IgD-negative memory B cell (primary cell): ENCODE results near the gene ERFL. TPM values are rescaled to one million over a fixed set of nuclear protein-coding genes. Genes with fewer than 3 reads are reported as not detected.

ENCODE experiments used
- H3K27ac Mint-ChIP-seq, 3 donors: one replicate each; pipeline ENCODE4 v1.8.0; 2020 to 2022; ENCODE audit warnings: mild to moderate bottlenecking in 3 of 3, mixed read lengths in 3 of 3, moderate library complexity in 1 of 3
- H3K27me3 Mint-ChIP-seq: one replicate; pipeline ENCODE4 v1.8.0; 2021; ENCODE audit warnings: mixed read lengths
- H3K36me3 Mint-ChIP-seq: one replicate; pipeline ENCODE4 v1.8.0; 2020; ENCODE audit warnings: mild to moderate bottlenecking, mixed read lengths
- H3K4me1 Mint-ChIP-seq, 3 donors: one replicate each; pipeline ENCODE4 v1.8.0; 2020 to 2022; ENCODE audit warnings: mixed read lengths in 3 of 3, mild to moderate bottlenecking in 1 of 3
- H3K4me3 Mint-ChIP-seq, 4 donors: one replicate each; pipeline ENCODE4 v1.8.0; 2020 to 2022; ENCODE audit warnings: mild to moderate bottlenecking in 4 of 4, mixed read lengths in 4 of 4, moderate library complexity in 3 of 4
- H3K9me3 Mint-ChIP-seq, 3 donors: one replicate each; pipeline ENCODE4 v1.8.0; 2020 to 2021; ENCODE audit warnings: mixed read lengths in 3 of 3, mild to moderate bottlenecking in 1 of 3
- polyA plus RNA-seq: library from polyadenylated mRNA; unstranded; fragments of 300-500 nt; fragmentation: Illumina TruSeq; gene quantifications from one replicate; pipeline ENCODE4 v1.2.3, GENCODE V29; 2021

ERFL gene
- polyA plus RNA-seq, 1 donor from 2014 or later: not detected

- Mint-ChIP-seq H3K4me1 (peaks cover 0 to 27% (median 22%) of the 10 kb centered on the region in 3 donors), H3K27ac (no peak overlapping the region)
Observed at GRCh38 chr19:41907994-41908615, 20.1 kb downstream of the ERFL start.

GRCh38 chr19:41906916-41907680, 21.2 kb downstream of the ERFL start:
- peaks cover 0 to 20% (median 19%) of the 10 kb centered on the region in 3 donors for H3K4me1 Mint-ChIP-seq
- H3K27ac Mint-ChIP-seq: no peak overlapping the region
- H3K36me3 Mint-ChIP-seq: no peaks in the 10 kb centered on the region
- H3K27me3 Mint-ChIP-seq: peaks cover 7% of the 10 kb centered on the region
- no peak overlapping the region for H3K4me3 Mint-ChIP-seq
- H3K9me3 Mint-ChIP-seq: no peaks in the 10 kb centered on the region

More at GRCh38 chr19:41907994-41908615, 20.1 kb downstream of the ERFL start:
- Mint-ChIP-seq H3K36me3 (no peaks in the 10 kb centered on the region), H3K27me3 (peaks cover 12% of the 10 kb centered on the region), H3K9me3 (no peaks in the 10 kb centered on the region), H3K4me3 (no peak overlapping the region)

- H3K9me3 Mint-ChIP-seq: no peaks in the 10 kb centered on the region
- H3K27ac Mint-ChIP-seq: no peak overlapping the region
- H3K4me1 Mint-ChIP-seq: peaks cover 0 to 14% (median 12%) of the 10 kb centered on the region in 3 donors
- H3K4me3 Mint-ChIP-seq: no peak overlapping the region
- H3K27me3 Mint-ChIP-seq: peaks cover 2% of the 10 kb centered on the region
- H3K36me3 Mint-ChIP-seq: no peaks in the 10 kb centered on the region
Observed at GRCh38 chr19:41906271-41906670, 22.0 kb downstream of the ERFL start.

- H3K27me3 Mint-ChIP-seq: no peaks in the 10 kb centered on the region
- peak overlapping the region in 1 of 3 donors; percentile 63 for H3K27ac Mint-ChIP-seq
- H3K9me3 Mint-ChIP-seq: no peaks in the 10 kb centered on the region
- H3K36me3 Mint-ChIP-seq: peaks cover 1% of the 10 kb centered on the region
- H3K4me3 Mint-ChIP-seq: no peak overlapping the region
- peaks cover 0 to 6% (median 4%) of the 10 kb centered on the region in 3 donors for H3K4me1 Mint-ChIP-seq
Observed at GRCh38 chr19:41905273-41906002, 22.8 kb downstream of the ERFL start.

GRCh38 chr19:41904118-41904870, 24.0 kb downstream of the ERFL start:
- H3K36me3 Mint-ChIP-seq: peaks cover 1% of the 10 kb centered on the region
- H3K4me3 Mint-ChIP-seq: no peak overlapping the region
- no peak overlapping the region for H3K27ac Mint-ChIP-seq
- no peaks in the 10 kb centered on the region for H3K27me3 Mint-ChIP-seq
- no peaks in the 10 kb centered on the region for H3K9me3 Mint-ChIP-seq
- peaks cover 1 to 3% (median 3%) of the 10 kb centered on the region in 3 donors for H3K4me1 Mint-ChIP-seq

GRCh38 chr19:41903193-41903953, 24.9 kb downstream of the ERFL start:
- Mint-ChIP-seq H3K4me3 (peak overlapping the region in 1 of 4 donors; percentile 32), H3K4me1 (peaks cover 3 to 9% (median 5%) of the 10 kb centered on the region in 3 donors), H3K9me3 (no peaks in the 10 kb centered on the region), H3K36me3 (peaks cover 1% of the 10 kb centered on the region), H3K27ac (peak overlapping the region in 1 of 3 donors; percentile 53), H3K27me3 (no peaks in the 10 kb centered on the region)

- Mint-ChIP-seq H3K4me1 (peaks cover 3 to 9% (median 5%) of the 10 kb centered on the region in 3 donors), H3K36me3 (peaks cover 1% of the 10 kb centered on the region), H3K27ac (no peak overlapping the region), H3K27me3 (no peaks in the 10 kb centered on the region), H3K4me3 (no peak overlapping the region), H3K9me3 (no peaks in the 10 kb centered on the region)
Observed at GRCh38 chr19:41902594-41902993, 25.7 kb downstream of the ERFL start.

GRCh38 chr19:41901707-41902360, 26.4 kb downstream of the ERFL start:
- Mint-ChIP-seq H3K9me3 (no peaks in the 10 kb centered on the region), H3K36me3 (peaks cover 1% of the 10 kb centered on the region), H3K4me1 (peaks cover 2 to 9% (median 3%) of the 10 kb centered on the region in 3 donors), H3K4me3 (no peak overlapping the region), H3K27me3 (no peaks in the 10 kb centered on the region), H3K27ac (no peak overlapping the region)

GRCh38 chr19:41898235-41898634, 30.0 kb downstream of the ERFL start:
- Mint-ChIP-seq H3K4me3 (no peak overlapping the region), H3K4me1 (peaks cover 1 to 9% (median 4%) of the 10 kb centered on the region in 3 donors), H3K36me3 (peaks cover 3% of the 10 kb centered on the region), H3K27me3 (no peaks in the 10 kb centered on the region), H3K27ac (no peak overlapping the region), H3K9me3 (no peaks in the 10 kb centered on the region)

- Mint-ChIP-seq H3K27me3 (no peaks in the 10 kb centered on the region), H3K36me3 (peaks cover 3% of the 10 kb centered on the region), H3K27ac (no peak overlapping the region), H3K9me3 (no peaks in the 10 kb centered on the region), H3K4me3 (no peak overlapping the region), H3K4me1 (peaks cover 4 to 9% (median 4%) of the 10 kb centered on the region in 3 donors)
Observed at GRCh38 chr19:41897820-41898219, 30.4 kb downstream of the ERFL start.

GRCh38 chr19:41897181-41897580, 31.1 kb downstream of the ERFL start:
- H3K4me3 Mint-ChIP-seq: no peak overlapping the region

GRCh38 chr19:41896581-41896942, 31.7 kb downstream of the ERFL start:
- no peak overlapping the region for H3K4me3 Mint-ChIP-seq
- H3K36me3 Mint-ChIP-seq: peaks cover 4% of the 10 kb centered on the region
- H3K4me1 Mint-ChIP-seq: peaks cover 5 to 9% (median 5%) of the 10 kb centered on the region in 3 donors
- no peaks in the 10 kb centered on the region for H3K27me3 Mint-ChIP-seq
- no peak overlapping the region for H3K27ac Mint-ChIP-seq
- no peaks in the 10 kb centered on the region for H3K9me3 Mint-ChIP-seq

More at GRCh38 chr19:41897181-41897580, 31.1 kb downstream of the ERFL start:
- Mint-ChIP-seq H3K9me3 (no peaks in the 10 kb centered on the region), H3K27ac (no peak overlapping the region), H3K36me3 (peaks cover 3% of the 10 kb centered on the region), H3K27me3 (no peaks in the 10 kb centered on the region), H3K4me1 (peaks cover 4 to 9% (median 4%) of the 10 kb centered on the region in 3 donors)

GRCh38 chr19:41895745-41896580, 32.3 kb downstream of the ERFL start:
- Mint-ChIP-seq H3K4me3 (peak overlapping the region in 2 of 4 donors; percentile 32 to 55), H3K36me3 (peaks cover 5% of the 10 kb centered on the region), H3K27ac (peak overlapping the region in 1 of 3 donors; percentile 97), H3K9me3 (no peaks in the 10 kb centered on the region), H3K4me1 (peaks cover 7 to 9% (median 8%) of the 10 kb centered on the region in 3 donors), H3K27me3 (no peaks in the 10 kb centered on the region)
